HUDEP-2 (cell line): Measurements from ENCODE around the gene DLL4.
"Not testable (repeated sequence)": the region's sequence is repeated elsewhere in the genome, so short reads cannot be mapped to it uniquely, and the experiment has no call there.

Experiments used
- DNase-seq, 76 experiments: peaks; one replicate each; lab custom pipeline; 2025; ENCODE audit not compliant: unreplicated experiment in 76 of 76; lab: John Stamatoyannopoulos, UW

The DLL4 gene

GRCh38 chr15:40940296-40940801 lies 11.2 kb downstream of the DLL4 start:
- no peak for DNase-seq

DNA sequence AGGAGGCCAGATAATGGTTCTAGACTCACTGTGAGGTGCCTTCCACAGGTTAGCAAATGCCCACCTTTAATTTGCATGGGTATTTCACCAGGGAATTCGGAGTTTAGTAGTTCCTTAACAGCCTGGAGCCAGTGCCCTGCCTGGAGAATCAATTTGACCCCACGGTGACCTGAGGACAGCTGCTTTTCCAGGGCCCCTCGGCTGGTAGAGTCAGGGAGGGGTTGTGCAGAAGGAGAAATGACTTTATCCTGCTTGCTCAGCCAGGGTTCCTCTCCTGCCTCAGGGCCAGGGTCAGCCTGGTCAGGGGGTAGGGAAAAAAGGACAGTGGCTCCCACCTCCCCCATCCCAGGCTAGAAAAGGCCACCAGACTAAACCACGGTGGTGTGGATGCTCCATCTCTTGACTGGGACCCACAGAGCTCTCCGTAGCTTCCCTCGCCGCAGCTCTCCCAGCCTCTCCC lies 12.0 kb downstream of the DLL4 start:
- no peak for DNase-seq

- DNase-seq, result peak in 38 of 76 experiments; percentile 12 to 55 (median 35)
These were observed 12.6 kb downstream of the DLL4 start for GRCh38 chr15:40941528-40942336.

GRCh38 chr15:40942337-40942854 lies 13.3 kb downstream of the DLL4 start:
- DNase-seq, result no peak

DNA sequence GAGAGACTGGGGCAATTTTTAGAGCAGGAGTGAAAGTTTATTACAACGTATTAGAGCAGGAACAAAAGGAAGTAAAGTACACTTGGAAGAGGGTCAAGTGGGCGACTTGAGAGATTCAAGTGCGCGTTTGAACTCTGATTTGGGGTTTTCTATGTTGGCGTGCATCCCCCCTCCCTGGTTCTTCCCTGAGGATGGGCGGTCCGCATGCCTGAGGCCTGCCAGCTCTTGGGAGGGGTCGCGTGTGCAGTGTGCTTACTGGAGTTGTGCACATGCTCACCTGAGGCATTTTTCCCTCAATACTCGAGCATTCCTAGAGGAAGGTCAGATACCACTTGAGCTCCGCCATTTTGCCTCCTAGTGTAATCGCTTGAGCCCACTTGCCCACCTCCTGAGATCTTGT lies 13.7 kb downstream of the DLL4 start:
- no peak for DNase-seq

GRCh38 chr15:40943764-40944365 lies 14.7 kb downstream of the DLL4 start:
- no peak for DNase-seq

DNA sequence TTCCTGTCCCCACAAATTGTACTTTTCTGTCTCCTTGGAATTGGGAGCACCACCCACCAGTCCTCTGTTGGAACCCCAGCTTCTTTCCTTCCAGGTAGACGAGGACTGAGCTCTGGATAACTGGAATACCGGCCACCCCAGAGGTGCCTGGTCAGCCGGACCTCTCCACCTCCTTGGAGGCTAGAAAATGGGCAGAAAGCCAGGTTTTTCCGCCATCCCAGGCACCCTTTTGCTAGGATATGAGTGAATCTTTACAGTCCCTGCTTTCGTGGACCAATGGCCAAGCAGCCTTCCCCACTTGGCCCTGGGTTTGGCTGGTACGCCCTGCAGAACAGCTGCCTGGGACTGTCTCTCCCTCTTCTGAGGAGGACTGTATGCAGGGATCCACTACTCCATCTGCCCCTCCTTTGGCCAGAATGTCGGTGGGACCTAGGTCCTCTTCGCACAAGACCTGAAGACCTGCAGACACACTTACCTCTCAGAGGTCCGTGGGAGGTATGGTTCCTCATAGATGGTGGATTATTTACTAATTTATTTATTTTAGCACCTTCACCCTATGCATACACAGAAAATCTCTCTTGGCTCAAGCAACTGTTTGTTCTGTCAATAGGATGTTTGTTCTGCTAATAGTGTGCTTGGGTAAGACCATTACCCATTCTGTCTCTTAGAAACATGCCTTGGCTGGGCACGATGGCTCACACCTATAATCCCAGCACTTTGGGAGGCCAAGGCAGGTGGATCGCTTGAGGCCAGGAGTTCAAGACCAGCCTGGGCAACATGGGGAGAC lies 15.6 kb downstream of the DLL4 start:
- no peak for DNase-seq

- no peak for DNase-seq
These were observed 19.8 kb downstream of the DLL4 start for GRCh38 chr15:40948706-40949473.

DNA sequence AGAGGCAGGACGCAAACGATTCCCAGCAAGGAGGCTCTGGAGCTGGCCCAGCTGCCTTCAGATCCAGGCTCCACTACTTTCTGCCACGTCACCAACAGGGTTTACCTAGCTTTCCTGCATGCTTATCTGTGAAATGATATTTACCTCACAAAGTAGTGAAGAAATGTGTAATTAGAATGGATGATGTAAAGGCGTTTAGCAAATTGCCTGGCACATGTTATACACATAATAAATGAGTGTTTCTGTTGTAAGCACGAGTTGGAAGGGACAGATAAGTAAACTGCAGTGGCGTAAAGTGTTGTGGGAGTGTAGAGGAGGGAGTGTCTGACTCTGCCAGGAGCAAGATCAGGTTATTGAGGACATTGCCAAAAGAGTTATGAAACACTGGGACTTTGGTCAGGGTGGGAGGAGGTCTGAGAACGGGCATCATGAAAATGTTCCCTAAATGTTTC lies 20.6 kb downstream of the DLL4 start:
- peak in 3 of 76 experiments; percentile 9 to 41 (median 33) for DNase-seq

GRCh38 chr15:40951764-40952163 lies 22.6 kb downstream of the DLL4 start:
- no peak for DNase-seq

DNA sequence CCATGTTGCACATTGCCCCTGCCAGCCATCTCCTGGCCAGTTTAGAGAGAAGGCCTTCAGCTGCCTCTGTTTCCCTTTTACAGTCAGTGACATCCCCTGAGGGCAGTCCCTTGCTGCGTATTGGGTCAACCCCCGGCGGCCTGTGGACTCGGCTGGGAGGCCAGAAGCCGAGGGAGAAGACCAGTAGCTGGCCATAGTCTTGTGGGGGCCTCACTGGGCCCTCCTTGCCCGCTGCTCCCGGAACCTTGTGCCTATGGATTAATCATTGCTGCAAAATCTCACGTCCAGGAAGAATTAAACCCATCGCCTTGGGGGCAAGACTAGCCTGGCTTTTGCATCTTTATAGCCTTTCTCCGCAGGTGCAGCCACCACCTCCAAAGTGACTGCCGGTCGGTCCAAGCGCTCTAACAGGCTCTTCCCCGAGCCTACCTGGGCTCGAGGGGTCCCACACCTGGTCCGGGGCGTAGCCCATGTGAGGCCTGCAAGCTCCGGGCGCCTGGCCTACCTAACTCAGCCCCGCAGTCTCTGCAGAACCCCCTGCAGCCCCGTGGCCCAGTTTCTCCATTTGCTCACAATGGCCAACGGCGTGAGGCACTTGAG lies 23.3 kb downstream of the DLL4 start:
- DNase-seq, result no peak

GRCh38 chr15:40952901-40953712 lies 24.0 kb downstream of the DLL4 start, which contains the start of gene CHAC1:
Gene CHAC1, plus strand, starts transcription at chr15:40953471. Its CDS starts 113 bp downstream, at chr15:40953584.
- DNase-seq, result peak in 75 of 76 experiments; percentile 49 to 98 (median 93)

DNA sequence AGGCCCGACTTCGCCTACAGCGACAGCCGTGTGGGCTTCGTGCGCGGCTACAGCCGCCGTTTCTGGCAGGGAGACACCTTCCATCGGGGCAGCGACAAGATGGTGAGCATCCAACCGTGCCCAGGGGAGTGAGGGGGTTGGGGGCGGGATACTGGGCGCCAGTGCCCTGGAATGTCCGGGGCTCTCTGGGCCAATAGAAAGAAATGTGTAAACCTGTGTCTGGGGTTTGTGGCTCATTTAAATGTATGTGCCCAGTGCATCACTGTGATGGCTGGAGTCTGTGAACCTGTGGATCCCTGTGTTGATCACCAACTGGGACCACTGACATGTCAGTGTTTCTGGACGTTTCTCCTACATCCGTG lies 24.6 kb downstream of the DLL4 start:
- DNase-seq, result peak in 1 of 76 experiments; percentile 46

- DNase-seq, result not testable (repeated sequence)
These were observed 25.2 kb downstream of the DLL4 start for GRCh38 chr15:40954158-40954848.

DNA sequence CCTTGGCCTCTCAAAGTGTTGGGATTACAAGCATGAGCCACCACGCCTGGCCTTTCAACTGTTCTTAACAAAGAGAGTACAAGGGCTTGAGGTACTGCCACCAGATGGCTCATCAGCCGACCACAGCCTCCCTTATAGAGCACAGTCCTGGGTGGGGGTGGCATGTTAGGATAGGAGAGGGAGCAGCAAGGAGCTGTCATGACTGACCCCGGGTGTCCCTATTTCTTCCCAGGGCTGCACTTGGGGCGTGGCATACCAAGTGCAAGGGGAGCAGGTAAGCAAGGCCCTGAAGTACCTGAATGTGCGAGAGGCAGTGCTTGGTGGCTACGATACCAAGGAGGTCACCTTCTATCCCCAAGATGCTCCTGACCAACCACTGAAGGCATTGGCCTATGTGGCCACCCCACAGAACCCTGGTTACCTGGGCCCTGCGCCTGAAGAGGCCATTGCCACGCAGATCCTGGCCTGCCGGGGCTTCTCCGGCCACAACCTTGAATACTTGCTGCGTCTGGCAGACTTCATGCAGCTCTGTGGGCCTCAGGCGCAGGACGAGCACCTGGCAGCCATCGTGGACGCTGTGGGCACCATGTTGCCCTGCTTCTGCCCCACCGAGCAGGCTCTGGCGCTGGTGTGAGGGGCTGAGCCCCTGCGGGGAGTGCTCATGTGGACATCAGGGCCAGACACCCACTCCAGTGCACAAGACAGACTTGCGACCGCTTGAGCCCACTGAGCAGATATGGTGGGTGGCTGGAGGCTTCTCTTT lies 26.2 kb downstream of the DLL4 start:
- no peak for DNase-seq

DNA sequence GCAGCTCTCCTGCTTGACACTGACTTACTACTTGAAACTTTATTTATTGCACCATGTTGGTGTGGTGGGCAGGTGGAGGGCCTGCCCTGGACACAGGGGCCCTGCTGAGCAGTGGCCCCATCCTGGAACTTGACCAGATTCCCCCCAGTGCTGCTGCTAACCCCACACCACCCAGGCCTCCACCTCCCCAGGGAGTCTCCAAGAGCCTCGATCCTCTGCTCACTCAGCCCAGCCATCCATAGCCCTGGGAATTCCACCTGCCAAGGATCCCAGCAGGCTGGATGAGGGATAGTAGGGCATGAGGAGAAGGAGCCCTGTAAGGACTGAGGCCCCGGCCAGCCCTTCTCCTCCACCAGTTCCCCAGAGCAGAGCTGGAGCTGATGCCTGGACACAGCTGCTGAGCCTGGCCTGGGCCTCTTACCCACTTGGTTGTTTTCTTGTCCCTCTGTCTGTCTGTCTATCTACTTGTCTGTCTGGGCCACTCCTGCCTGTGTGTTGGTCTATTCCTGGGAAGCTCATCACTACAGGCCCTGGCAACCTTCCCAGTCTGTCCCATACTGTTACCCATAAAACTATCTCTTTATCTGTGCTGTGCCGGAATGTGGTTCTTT lies 26.9 kb downstream of the DLL4 start:
- peak in 7 of 76 experiments; percentile 12 to 47 (median 20) for DNase-seq

DNA sequence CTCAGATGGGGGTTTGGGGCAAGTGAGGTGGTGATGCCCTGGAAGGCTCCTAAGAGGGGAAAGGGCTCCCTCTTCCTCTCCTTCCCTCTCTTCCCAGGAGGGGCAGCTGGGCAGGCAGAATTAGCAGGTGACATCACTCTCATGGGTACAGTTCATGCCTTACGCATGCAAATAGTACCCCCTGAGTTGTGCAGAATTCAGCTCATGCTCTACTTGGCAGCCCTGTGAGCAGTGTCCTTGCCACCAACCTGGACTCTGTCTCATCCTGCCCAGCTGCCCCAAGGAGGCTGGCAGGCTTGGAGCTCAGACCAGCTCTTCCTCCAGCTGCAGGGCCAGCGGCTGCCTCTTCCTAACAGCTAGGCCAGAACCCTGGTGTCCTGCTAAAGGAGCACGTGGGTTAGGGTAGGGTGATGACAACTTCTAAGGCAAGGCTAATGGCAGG lies 27.4 kb downstream of the DLL4 start:
- no peak for DNase-seq
